ENCODE measurements around the gene VPS16.

The VPS16 gene

DNA sequence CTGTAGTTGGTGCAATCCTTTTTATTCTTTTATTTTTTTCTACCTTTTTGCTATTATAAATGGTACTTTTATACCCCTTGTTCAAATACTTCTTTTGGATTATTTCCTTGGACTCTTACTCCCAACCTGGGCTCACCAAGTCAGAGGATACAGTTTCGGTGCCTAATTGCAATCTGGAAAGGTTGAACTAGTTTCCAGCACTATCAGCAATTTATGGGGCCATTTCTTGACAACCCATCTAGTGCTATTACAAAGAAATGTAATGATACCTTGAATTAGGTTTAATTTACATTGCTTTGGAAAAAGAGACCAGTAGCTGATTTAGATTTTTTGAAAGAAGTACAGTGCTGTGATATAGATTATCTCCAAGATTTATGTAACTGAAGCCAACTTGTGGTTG lies 38.0 kb downstream of the VPS16 start:
- CTCF ChIA-PET: interaction anchor here (1.1 to 1.3 kb wide), 2 partner anchors 174 to 191 kb away, joined by 4 to 6 read pairs; no protein-coding TSS in a partner anchor

GRCh38 chr20:2879146-2879545 lies 38.6 kb downstream of the VPS16 start:
- no peak overlapping the region for H3K4me3 ChIP-seq (ENCODE audit: low read depth, low read length)
- no peak overlapping the region for H3K27ac ChIP-seq (ENCODE audit: extremely low read depth, low read depth, low read length)
- H3K4me1 ChIP-seq (ENCODE audit: control insufficient read depth, insufficient read depth, low read length): peaks cover 23% of the 10 kb centered on the region
- CTCF ChIA-PET: interaction anchor here (1.3 kb wide), 1 partner anchor 192 kb away, joined by 6 read pairs; no protein-coding TSS in a partner anchor
- POLR2A ChIA-PET: interaction anchor here (1.1 kb wide), 1 partner anchor 408 kb away, joined by 3 read pairs; the partner anchor contains the start of gene SNRPB
- no peaks in the 10 kb centered on the region for H3K9me3 ChIP-seq (ENCODE audit: control insufficient read depth, insufficient read depth, low read depth, low read length)
- H3K36me3 ChIP-seq (ENCODE audit: control insufficient read depth in 2 of 2, insufficient read depth in 1 of 2, low read length in 2 of 2): peaks cover 7 to 9% of the 10 kb centered on the region in 2 experiments; a peak in 2 of 3 replicates
- TF ChIP-seq OSR2 (tag by site-specific recombination; IDR thresholded peaks at IDR 0.05) (peak; percentile 20; the same call in 1 of the 2 replicates), ZNF155 (tag by site-specific recombination; IDR thresholded peaks at IDR 0.05) (no peak), KLF1 (tag by site-specific recombination; IDR thresholded peaks at IDR 0.05) (peak; percentile 42; the same call in 1 of the 2 replicates), ZNF600 (tag by site-specific recombination; IDR thresholded peaks at IDR 0.05) (0 out of 2 replicates have a peak, but pooled peaks have one; percentile 14), ZNF146 (tag by site-specific recombination; IDR thresholded peaks at IDR 0.05) (no peak), ZNF274 (IDR thresholded peaks at IDR 0.05; ENCODE audit: low read length) (no peak), ZNF274 (tag by site-specific recombination; IDR thresholded peaks at IDR 0.05; ENCODE audit: borderline replicate concordance) (no peak), SP7 (tag by site-specific recombination; IDR thresholded peaks at IDR 0.05) (0 out of 2 replicates have a peak, but pooled peaks have one; percentile 20), ZNF133 (tag by site-specific recombination; IDR thresholded peaks at IDR 0.05) (no peak), KLF9 (tag by site-specific recombination; IDR thresholded peaks at IDR 0.05; ENCODE audit: low read depth) (no peak), ZNF16 (tag by site-specific recombination; IDR thresholded peaks at IDR 0.05; ENCODE audit: low read depth) (no peak)
- TF ChIP-seq, protein P1, sequence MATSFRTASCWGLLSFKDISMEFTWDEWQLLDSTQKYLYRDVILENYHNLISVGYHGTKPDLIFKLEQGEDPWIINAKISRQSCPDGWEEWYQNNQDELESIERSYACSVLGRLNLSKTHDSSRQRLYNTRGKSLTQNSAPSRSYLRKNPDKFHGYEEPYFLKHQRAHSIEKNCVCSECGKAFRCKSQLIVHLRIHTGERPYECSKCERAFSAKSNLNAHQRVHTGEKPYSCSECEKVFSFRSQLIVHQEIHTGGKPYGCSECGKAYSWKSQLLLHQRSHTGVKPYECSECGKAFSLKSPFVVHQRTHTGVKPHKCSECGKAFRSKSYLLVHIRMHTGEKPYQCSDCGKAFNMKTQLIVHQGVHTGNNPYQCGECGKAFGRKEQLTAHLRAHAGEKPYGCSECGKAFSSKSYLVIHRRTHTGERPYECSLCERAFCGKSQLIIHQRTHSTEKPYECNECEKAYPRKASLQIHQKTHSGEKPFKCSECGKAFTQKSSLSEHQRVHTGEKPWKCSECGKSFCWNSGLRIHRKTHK (tag by site-specific recombination; IDR thresholded peaks at IDR 0.05): no peak

More for the DNA sequence above, 38.0 kb downstream of the VPS16 start:
- Histone ChIP-seq H3K36me3 (ENCODE audit: control insufficient read depth in 2 of 2, insufficient read depth in 1 of 2, low read length in 2 of 2) (peaks cover 7 to 9% of the 10 kb centered on the region in 2 experiments; a peak in 2 of 3 replicates), H3K4me1 (ENCODE audit: control insufficient read depth, insufficient read depth, low read length) (peaks cover 19% of the 10 kb centered on the region), H3K9me3 (ENCODE audit: control insufficient read depth, insufficient read depth, low read depth, low read length) (no peaks in the 10 kb centered on the region), H3K27ac (ENCODE audit: extremely low read depth, low read depth, low read length) (no peak overlapping the region), H3K4me3 (ENCODE audit: low read depth, low read length) (no peak overlapping the region)
- POLR2A ChIA-PET: interaction anchor here (1.1 kb wide), 1 partner anchor 408 kb away, joined by 3 read pairs; the partner anchor contains the start of gene SNRPB
- TF ChIP-seq GFI1B (tag by site-specific recombination; IDR thresholded peaks at IDR 0.05) (no peak), YY2 (tag by site-specific recombination; IDR thresholded peaks at IDR 0.05) (no peak), ZNF10 (tag by site-specific recombination; IDR thresholded peaks at IDR 0.05) (no peak), ZNF623 (tag by site-specific recombination; IDR thresholded peaks at IDR 0.05) (no peak), ZNF791 (tag by site-specific recombination; IDR thresholded peaks at IDR 0.05) (no peak), ZNF391 (tag by site-specific recombination; IDR thresholded peaks at IDR 0.05; ENCODE audit: borderline replicate concordance, low read depth) (no peak), ZNF112 (tag by site-specific recombination; IDR thresholded peaks at IDR 0.05) (no peak), ZNF707 (tag by site-specific recombination; IDR thresholded peaks at IDR 0.05) (no peak), TSHZ1 (tag by site-specific recombination; IDR thresholded peaks at IDR 0.05; ENCODE audit: borderline replicate concordance) (no peak), ZNF354C (tag by site-specific recombination; IDR thresholded peaks at IDR 0.05; ENCODE audit: borderline replicate concordance, low read depth) (no peak), ZBTB11 (tag by site-specific recombination; conservative IDR thresholded peaks at IDR 0.05; ENCODE audit: low read depth) (no peak), OSR2 (tag by site-specific recombination; IDR thresholded peaks at IDR 0.05) (no peak)
